LNCAP (cell line): ENCODE measurements around the gene TBC1D2B.

ENCODE experiments used
- TF ChIP-seq, protein P1 (sequence below): fragments of 450-650 bp; IDR thresholded peaks from 2 replicates; pipeline ENCODE4 v1.5.1; 2017; ENCODE audit warnings: mild to moderate bottlenecking

TBC1D2B gene

GRCh38 chr15:77988347-77989295 is 88.9 kb downstream of the TBC1D2B start:
- TF ChIP-seq, protein P1, sequence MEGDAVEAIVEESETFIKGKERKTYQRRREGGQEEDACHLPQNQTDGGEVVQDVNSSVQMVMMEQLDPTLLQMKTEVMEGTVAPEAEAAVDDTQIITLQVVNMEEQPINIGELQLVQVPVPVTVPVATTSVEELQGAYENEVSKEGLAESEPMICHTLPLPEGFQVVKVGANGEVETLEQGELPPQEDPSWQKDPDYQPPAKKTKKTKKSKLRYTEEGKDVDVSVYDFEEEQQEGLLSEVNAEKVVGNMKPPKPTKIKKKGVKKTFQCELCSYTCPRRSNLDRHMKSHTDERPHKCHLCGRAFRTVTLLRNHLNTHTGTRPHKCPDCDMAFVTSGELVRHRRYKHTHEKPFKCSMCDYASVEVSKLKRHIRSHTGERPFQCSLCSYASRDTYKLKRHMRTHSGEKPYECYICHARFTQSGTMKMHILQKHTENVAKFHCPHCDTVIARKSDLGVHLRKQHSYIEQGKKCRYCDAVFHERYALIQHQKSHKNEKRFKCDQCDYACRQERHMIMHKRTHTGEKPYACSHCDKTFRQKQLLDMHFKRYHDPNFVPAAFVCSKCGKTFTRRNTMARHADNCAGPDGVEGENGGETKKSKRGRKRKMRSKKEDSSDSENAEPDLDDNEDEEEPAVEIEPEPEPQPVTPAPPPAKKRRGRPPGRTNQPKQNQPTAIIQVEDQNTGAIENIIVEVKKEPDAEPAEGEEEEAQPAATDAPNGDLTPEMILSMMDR = no peak

DNA sequence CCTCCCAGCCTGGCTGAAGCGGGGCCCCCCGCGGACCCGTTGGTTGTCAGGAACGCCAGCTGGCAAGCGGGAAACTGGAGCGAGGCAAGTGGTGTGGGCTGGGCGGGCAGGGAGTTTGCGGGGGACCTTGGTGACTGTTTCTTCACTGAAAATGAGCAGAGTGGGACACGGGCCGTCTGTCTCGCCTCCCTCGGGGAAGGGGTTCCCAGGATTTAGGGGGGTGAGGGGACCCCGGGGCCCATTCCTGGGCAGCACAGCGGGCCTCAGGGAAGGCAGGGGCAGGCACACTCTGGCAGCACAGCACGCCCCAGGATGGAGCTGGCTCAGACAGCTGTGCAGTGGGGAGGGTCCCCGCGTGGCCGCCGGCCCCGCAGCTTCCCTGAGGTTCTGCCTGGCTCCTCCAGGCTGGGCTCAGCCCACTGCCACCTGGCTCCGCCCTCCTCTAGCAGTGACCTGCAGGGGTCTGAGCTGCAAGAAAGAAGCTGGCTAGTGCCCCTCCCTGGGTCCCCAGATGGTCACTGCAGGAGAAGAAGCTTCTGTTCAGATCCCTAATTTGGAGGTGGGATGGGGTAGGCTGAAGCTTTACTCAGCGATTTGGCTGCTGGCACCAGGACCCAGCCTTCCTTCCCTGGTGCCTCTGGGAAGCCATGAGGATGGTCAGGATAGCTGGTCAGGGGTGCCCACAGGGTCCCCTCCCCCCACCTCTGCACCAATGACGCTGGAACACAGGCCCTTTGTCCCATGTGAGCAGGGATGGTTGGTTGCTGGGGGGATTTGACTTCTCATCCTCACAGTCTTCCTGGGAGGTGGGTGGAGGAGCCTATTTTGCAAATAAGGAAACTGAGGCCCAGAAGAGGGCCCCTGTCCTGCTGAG is 90.4 kb downstream of the TBC1D2B start:
- TF ChIP-seq, protein P1 = no peak

DNA sequence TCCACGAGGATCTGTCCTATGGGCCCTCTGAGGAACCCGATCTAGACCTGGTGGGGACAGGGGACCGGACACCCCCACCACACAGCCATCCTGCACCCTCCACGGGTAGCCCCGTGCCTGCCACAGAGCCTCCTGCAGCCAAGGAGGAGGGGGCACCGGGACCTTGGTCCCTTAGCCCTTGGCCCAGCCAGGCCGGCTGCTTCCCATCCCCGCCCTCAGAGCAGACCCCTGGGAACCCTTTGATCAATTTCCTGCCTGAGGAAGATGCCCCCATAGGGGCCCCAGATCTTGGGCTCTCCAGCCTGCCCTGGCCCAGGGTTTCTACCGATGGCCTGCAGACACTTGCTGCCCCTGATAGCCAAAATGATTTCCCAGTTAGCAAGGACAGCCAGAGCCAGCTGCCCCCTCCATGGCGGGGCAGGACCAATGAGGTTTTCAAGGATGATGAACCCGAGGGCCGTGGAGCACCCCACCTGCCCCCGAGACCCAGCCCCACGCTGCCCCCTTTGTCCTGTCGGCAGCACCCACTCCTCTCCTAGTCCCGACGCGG is 91.5 kb downstream of the TBC1D2B start:
- TF ChIP-seq, protein P1 = no peak

DNA sequence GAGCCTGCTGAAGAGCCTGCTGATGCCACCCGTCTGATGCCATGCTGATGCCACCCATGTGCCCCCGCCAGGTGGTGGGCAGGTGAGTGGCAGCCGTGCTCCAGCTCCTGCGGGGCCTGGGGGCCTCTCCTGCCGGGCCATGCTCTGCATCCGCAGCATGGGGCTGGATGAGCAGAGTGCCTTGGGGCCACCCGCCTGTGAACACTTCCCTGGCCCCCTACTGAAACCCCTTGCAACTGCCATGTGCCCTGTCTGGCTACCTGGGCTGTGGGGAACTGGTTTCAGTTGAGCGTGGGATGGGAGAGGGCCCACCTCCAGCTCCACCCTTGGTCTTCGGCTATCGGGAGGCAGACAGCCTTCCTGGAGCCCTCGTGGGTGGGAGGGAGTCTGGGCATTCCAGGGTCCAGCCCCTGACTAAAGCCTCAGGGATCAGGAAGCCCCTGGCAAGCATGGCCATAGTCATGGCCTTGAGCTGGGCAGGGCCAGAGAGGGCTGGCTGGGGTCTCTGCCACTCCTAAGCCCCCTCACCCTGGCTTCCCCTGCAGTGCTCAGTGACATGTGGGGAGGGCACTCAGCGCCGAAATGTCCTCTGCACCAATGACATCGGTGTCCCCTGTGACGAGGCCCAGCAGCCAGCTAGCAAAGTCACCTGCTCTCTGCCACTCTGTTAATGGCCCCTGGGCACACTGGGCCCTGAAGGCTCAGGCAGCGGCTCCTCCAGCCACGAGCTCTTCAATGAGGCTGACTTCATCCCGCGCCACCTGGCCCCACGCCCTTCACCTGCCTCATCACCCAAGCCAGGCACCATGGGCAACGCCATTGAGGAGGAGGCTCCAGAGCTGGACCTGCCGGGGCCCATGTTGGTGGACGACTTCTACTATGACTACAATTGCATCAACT is 92.2 kb downstream of the TBC1D2B start:
- TF ChIP-seq, protein P1 = no peak

DNA sequence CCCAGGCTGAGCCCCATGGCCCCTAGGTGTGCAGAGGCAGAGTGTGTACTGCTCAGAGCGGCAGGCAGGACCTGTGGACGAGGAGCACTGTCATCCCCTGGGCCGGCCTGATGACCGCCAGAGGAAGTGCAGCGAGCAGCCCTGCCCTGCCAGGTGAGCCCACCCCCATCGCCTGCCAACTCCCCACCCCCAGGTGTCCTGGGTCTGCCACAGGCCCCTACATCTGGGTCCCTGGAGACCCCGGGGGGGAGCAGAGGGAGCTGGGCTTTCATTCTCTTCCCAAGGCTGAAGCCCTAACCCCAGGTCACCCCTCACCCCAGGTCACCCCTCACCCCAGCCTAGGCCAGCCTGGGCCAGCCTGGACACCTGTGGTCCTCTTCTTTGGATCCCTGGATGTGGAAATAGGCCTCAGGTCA is 93.1 kb downstream of the TBC1D2B start:
- TF ChIP-seq, protein P1 = no peak

- TF ChIP-seq, protein P1 = no peak
Observed at GRCh38 chr15:77983708-77984445, 93.6 kb downstream of the TBC1D2B start.
